HG03354 (cell line): ENCODE data around the gene LRRC45.
"Not testable (repeated sequence)": the region's sequence is repeated elsewhere in the genome, so short reads cannot be mapped to it uniquely, and the experiment has no call there.

Experiments used
- ATAC-seq: cut with Tn5 transposase; IDR thresholded peaks from one replicate; pipeline ENCODE4 v1.9.1; 2021; ENCODE audit warnings: mild to moderate bottlenecking; ENCODE audit not compliant: unreplicated experiment, poor library complexity, severe bottlenecking

The LRRC45 gene

GRCh38 chr17:82031303-82031884, 8.3 kb downstream of the LRRC45 start, which contains the start of gene RAC3:
Gene RAC3 (plus strand): TSS chr17:82031678. CDS start chr17:82031762, 84 bp downstream.
- ATAC-seq: no peak

DNA sequence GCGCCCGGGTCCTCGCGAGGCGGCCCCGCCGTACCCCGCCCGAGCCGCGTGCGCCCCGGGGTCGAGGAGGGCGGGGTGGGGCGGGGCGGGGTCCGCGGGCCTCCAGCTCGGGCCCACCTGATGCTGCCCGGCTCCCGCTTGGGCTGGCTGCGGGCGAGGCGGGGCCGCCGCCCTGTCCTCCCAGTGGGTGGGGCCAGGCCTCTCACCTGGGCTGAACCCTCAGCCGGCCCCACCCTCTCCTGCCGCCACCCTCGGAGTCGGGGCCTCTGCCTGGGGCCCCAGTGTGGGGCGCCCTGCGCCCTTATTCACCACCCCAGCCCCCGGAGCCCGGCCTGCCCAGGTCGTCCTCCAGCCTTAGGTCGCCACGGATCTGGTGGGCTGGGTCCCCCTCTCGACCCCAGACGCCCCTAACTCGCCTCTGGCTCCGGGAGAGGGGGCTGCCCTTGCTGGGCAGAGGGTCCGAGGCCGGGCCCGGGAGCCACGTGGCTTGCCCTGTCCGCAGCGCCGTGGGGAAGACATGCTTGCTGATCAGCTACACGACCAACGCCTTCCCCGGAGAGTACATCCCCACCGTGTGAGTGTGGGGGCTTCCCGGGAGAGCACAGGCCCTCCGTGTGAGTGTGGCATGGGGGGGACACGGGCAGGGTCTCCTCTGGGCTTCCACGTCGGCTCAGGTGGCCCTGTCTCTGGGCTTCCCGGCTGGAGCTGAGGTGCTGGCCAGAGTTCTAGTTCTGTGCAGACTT, 9.0 kb downstream of the LRRC45 start:
- no peak for ATAC-seq

- ATAC-seq: no peak
Observed at GRCh38 chr17:82033359-82034085, 10.4 kb downstream of the LRRC45 start.

- no peak for ATAC-seq
Observed at GRCh38 chr17:82034371-82035011, 11.4 kb downstream of the LRRC45 start.

- no peak for ATAC-seq
Observed at GRCh38 chr17:82035488-82035887, 12.4 kb downstream of the LRRC45 start.

DNA sequence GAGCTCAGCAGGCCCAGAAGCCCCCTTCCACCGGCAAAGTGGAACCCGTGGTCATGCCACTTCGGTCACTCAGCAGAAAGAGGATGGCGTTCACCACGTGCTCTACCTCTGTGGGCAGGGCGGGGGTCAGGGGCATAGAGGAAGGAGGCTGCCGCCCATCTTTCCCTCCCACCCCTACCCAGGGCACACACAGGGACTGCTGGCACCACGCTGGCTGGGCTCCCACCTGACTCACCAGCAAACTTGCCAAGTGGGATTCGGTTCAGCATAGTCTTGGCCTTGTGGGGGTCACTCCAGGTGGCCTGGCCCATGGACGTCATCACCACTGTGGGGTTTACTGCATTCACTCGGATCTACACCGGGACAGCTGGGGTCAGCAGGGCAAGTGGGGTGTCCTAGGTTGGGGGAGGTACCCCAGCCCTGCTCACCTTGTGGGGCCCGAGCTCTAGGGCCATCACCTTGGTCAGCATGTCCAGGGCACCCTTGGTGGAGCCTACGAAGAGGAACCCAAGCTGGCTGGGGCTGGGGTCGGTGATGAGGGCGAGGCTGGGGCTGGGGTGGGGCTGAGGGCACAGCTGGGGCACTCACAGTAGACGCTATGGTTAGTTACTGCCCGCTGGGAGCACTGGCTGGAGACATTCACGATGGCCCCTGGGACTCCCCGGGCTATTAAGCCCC, 13.0 kb downstream of the LRRC45 start:
- ATAC-seq: no peak

DNA sequence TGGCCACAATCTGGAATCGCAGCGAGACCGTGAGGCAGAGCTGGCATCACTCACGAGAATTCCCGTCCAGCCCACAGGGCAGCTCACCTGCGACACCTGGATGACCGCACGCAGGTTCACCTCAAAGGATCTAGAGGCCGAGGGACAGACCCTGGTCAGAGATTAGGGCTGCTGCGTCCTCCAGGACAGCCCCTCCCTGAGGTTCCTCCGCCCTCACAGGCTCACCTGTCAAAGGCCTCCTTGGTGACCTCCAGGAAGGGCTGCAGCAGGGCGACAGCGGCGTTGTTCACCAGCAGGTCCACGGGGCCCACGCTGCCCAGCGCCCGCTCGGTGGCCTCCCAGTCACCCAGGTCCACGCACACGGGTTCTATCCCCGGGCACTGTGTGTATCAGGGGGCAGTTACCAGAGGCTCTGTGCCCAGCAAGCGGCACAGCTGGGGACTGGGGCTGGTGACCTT, 13.6 kb downstream of the LRRC45 start:
- ATAC-seq: no peak

DNA sequence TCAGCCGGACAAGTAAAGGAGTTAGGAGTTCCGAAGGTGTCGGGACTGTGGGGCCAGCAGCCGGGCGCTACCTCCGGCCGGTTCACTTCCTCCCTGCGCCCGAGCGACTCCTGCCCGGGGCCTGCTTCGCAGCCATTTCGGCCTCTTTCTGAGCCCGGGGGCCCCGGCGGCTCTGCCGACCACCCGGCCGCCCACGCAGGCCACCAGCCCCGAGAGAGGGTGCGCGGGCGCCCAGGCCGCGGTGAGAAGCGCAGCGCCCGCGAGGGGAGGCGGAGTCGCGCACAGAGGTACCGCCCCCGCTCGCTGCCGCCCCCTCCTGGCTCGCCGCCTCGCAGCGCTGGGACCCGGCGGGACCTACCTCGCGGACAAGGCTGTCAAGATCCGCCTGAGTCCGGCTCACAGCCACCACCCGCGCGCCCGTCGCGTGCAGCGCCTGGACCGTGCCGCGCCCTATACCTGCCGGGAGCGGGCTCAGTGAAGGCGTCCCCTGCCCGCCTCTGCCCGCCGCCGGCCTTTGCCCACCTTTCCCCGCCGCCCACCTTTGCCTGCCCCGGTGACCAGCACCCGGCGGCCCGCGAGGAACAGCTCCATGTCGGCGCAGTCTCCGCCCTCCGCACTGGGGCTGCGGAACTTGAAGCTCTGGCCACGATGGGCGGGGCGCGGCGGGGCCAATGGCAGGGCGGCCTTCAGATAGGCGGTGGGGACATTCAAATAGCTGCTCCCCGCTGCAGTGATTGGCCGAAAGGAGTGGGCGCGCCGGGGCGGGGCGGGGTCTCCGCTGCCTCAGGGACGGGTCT, 14.2 kb downstream of the LRRC45 start, which contains the start of gene DCXR:
Gene DCXR, minus strand, starts transcription at position 606 of the 797 bp plus-strand sequence. Its CDS starts 15 bp downstream, at position 591.
- ATAC-seq: peak; percentile 91

DNA sequence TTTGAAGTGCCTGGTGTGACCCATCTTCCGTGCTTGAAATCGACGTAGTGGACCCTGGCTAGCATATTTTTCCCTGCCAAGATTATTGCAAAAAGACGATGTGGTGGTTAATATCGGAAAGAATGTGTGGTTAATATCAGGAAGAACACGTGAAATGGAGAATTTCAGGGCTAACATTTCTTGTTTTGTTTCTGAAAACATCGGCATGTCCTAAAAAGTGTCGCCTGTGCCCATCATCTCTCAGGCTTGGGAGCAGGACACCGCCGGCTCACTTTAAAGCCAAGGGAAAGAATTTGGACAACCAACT, 14.7 kb downstream of the LRRC45 start:
- ATAC-seq: no peak

DNA sequence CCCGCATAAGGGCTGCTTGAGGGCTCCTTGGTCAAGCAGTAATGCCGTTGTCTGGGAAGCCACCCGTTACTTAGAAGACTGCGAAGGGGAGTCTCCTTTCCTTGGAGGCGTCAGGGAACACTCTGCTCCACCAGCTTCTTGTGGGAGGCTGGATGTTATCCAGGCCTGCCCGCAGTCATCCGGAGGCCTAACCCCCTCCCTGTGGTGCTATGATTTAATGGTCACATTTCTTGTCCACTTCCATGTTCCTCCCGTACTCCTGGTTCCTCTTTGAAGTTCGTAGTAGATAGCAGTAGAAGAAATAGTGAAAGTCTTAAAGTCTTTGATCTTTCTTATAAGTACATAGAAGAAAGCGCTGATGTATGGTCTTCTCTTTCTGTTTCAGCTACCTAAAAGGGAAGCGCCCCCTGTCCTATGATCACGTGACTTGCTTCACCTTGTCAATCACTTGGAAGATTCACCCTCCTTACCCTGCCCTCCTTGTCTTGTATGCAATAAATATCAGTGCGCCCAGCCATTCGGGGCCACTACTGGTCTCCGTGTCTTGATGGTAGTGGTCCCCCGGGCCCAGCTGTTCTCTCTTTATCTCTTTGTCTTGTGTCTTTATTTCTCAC, 15.8 kb downstream of the LRRC45 start:
- ATAC-seq: not testable (repeated sequence)

DNA sequence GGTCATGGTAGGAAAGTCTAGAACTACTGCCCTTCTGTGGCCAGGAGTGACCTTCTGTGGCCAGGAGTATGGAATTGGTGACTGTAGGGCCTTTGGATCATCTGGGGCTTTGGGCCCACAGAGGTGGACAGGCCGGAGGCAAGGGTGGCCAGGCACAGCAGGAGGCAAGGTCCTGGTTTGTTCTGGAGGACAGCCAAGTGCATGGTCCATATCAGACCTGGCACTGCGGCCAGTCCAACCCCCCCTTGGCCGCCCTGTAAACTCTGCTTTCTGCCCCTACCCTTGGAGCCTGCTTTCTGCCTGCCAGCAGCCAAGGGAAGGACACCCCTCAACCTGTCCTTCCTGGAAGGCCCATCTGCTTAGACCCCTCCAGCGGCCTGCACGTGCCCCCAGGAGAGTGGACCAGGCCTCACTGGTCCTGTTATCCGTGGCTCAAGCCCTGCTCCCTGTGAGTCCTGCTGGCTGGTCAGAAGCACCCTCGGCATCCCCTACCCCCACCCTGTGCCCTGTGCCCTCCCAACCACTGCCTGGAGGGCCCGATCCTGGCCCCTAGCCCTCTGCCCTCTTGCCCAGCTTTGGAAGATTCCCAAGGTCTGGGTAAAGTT, 16.7 kb downstream of the LRRC45 start:
- no peak for ATAC-seq

DNA sequence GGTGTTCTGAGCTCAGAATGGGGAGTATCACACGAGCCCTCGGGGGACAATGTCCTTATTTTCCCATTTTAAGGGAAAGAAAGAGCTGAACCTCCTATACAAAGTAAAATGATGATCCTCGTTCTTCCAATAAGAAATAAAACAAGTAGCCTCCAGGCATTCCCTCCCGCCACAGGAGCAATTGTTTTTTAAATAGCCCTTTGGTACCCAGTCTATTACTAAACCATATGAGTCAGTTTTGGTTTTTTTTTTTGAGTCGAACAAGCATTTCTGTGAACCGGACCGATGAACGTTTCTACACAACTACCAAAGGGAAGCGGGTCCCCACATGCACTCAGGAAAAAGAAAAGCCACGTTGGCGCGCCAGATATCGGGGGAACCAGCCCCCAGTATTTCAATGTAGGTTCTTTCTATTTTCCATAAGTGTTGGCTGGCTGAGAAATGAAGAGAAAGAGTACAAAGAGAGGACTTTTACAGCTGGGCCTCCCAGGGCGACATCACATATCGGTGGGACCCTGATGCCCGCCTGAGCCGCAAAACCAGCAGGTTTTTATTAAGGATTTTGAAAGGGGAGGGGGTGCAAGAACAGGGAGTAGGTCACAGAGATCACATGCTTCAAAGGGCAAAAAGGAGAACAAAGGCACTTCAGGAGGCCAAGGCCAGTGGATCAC, 18.2 kb downstream of the LRRC45 start:
- ATAC-seq: no peak

GRCh38 chr17:82042649-82043048, 19.5 kb downstream of the LRRC45 start:
- ATAC-seq: no peak

- no peak for ATAC-seq
Observed at GRCh38 chr17:82043507-82043906, 20.4 kb downstream of the LRRC45 start.

- no peak for ATAC-seq
Observed at GRCh38 chr17:82045936-82046484, 22.9 kb downstream of the LRRC45 start.

- ATAC-seq: no peak
Observed at GRCh38 chr17:82046903-82047302, 23.8 kb downstream of the LRRC45 start.

GRCh38 chr17:82047379-82047778, 24.3 kb downstream of the LRRC45 start:
- no peak for ATAC-seq
